ENCODE results near the gene NELFE. TPM values are rescaled to one million over a fixed set of nuclear protein-coding genes. Genes with fewer than 3 reads are reported as not detected.
"Not testable (repeated sequence)": the region's sequence is repeated elsewhere in the genome, so short reads cannot be mapped to it uniquely, and the experiment has no call there.

The NELFE gene
- total and polyA plus RNA-seq, 5 experiments from 2014 or later, result 41.7 to 68.6 (median 55.9) TPM

- Mint-ChIP-seq H3K4me1 (no peaks in the 10 kb centered on the region), H3K27ac (peak overlapping the region in 1 of 10 donors; percentile 30)
These were observed 30.7 kb downstream of the NELFE start for GRCh38 chr6:31927863-31928671.

GRCh38 chr6:31927242-31927862 is 31.4 kb downstream of the NELFE start, which contains the start of gene C2:
C2 (plus strand) TSS chr6:31927717; CDS start chr6:31927753, 36 bp downstream.
- DNase-seq (no peak), ATAC-seq (no peak)
- H3K36me3 Mint-ChIP-seq, result no peaks in the 10 kb centered on the region
- no peak within 1 kb of the TSS for H3K4me3 Mint-ChIP-seq
- H3K27me3 Mint-ChIP-seq, result peaks cover 0 to 5% (median 2%) of the 10 kb centered on the region in 5 donors
- no peaks in the 10 kb centered on the region for H3K9me3 Mint-ChIP-seq
- peak within 1 kb of the TSS in 1 of 10 donors; percentile 30 for H3K27ac Mint-ChIP-seq
- POLR2A ChIA-PET, result no interaction called here
- no peaks in the 10 kb centered on the region for H3K4me1 Mint-ChIP-seq

More at GRCh38 chr6:31927863-31928671, 30.7 kb downstream of the NELFE start:
- no peaks in the 10 kb centered on the region for H3K36me3 Mint-ChIP-seq
- no peak overlapping the region for H3K4me3 Mint-ChIP-seq
- POLR2A ChIA-PET, result interaction anchor here (1.1 kb wide), 1 partner anchor 25 kb away, joined by 3 read pairs; no protein-coding TSS in a partner anchor
- H3K9me3 Mint-ChIP-seq, result no peaks in the 10 kb centered on the region
- no peak for DNase-seq
- H3K27me3 Mint-ChIP-seq, result peaks cover 2 to 5% (median 2%) of the 10 kb centered on the region in 5 donors
- no peak for ATAC-seq

DNA sequence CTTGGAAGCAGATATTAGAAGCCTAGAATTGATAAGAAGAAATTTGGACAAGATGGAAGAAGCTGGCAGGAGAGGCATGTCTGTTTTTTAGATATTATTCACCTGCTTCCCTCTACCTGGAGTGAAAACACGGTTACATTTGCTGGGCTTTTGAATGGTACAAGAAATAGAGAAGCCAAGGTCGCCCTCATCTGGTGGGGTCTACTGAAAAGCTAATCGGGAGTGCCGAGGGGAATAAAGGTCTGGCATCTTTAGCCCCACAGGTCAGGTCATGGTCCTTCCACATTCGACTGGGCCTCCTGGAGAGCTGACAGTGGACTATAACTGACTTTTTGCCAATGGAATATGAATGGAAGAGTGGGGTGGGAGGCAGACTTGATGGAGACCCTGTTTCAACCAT is 35.8 kb downstream of the NELFE start:
- DNase-seq (peak in 4 of 10 donors; percentile 10 to 21 (median 16)), ATAC-seq (peak; percentile 32 to 53)
- no peaks in the 10 kb centered on the region for H3K4me1 Mint-ChIP-seq
- no peaks in the 10 kb centered on the region for H3K9me3 Mint-ChIP-seq
- peaks cover 0 to 8% (median 0%) of the 10 kb centered on the region in 5 donors for H3K27me3 Mint-ChIP-seq
- no peaks in the 10 kb centered on the region for H3K36me3 Mint-ChIP-seq
- POLR2A ChIA-PET, result no interaction called here
- no peak overlapping the region for H3K4me3 Mint-ChIP-seq
- no peak overlapping the region for H3K27ac Mint-ChIP-seq

DNA sequence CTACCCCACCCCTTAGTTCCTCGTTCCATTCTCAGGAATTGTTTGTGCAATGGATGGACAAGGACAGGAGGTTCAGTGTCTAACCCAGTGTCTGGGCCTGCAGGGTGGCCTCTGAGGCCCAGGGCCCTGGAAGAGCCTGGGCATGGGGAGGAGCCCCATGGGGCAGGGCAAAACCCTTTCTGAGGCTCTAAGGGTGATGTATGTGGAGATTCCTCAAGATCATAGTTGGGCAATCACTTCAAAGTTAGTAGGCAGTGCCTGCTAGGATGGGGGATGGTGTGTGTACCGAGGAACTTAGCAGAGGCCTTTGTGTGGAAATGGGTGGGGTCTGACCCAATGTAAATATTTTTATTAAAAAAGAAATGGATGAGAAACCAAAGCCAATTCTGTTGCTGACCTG is 38.0 kb downstream of the NELFE start:
- Mint-ChIP-seq H3K4me3 (no peak overlapping the region), H3K4me1 (peaks cover 0 to 2% (median 0%) of the 10 kb centered on the region in 4 donors), H3K9me3 (no peaks in the 10 kb centered on the region), H3K27me3 (peaks cover 0 to 6% (median 3%) of the 10 kb centered on the region in 5 donors), H3K27ac (no peak overlapping the region), H3K36me3 (no peaks in the 10 kb centered on the region)
- POLR2A ChIA-PET, result interaction anchor here (1.4 kb wide), 1 partner anchor 18 kb away, joined by 3 read pairs; the partner anchor contains the start of gene ZBTB12
- no peak for ATAC-seq
- DNase-seq, result no peak

GRCh38 chr6:31919624-31920303 is 39.0 kb downstream of the NELFE start:
- H3K27me3 Mint-ChIP-seq, result peaks cover 0 to 15% (median 5%) of the 10 kb centered on the region in 5 donors
- no peak for DNase-seq
- no peak for ATAC-seq
- H3K9me3 Mint-ChIP-seq, result no peaks in the 10 kb centered on the region
- POLR2A ChIA-PET, result interaction anchor here (0.6 kb wide), 1 partner anchor 1353 kb away, joined by 4 read pairs; no protein-coding TSS in a partner anchor
- H3K4me1 Mint-ChIP-seq, result peaks cover 0 to 3% (median 0%) of the 10 kb centered on the region in 4 donors
- H3K36me3 Mint-ChIP-seq, result no peaks in the 10 kb centered on the region
- no peak overlapping the region for H3K27ac Mint-ChIP-seq
- H3K4me3 Mint-ChIP-seq, result no peak overlapping the region

- POLR2A ChIA-PET, result interaction anchor here (1.1 kb wide), 1 partner anchor 29 kb away, joined by 5 read pairs; no protein-coding TSS in a partner anchor
- peaks cover 0 to 3% (median 0%) of the 10 kb centered on the region in 4 donors for H3K4me1 Mint-ChIP-seq
These were observed 40.6 kb downstream of the NELFE start for GRCh38 chr6:31918069-31918720.

DNA sequence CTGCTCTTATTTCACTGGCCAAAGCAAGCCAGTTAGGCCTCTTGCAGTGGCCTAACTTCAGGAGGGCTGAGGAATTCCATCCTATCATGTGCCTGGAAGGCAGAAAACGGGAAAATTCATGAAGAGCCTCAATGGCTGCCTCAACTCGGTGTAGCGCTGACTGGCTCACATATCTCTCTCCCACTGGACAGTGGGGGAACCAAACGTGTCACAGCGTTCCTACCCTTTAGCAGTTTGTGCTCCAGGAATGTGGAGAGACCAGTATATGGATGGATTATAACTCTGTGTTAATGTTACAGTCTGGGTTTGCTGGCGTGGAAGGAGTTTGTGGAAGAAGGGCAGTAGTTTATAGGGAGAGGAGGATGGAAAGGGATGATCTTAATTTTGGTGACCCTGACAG is 43.0 kb downstream of the NELFE start:
- H3K27ac Mint-ChIP-seq, result peak overlapping the region in 1 of 10 donors; percentile 24

More at GRCh38 chr6:31918069-31918720, 40.6 kb downstream of the NELFE start:
- Mint-ChIP-seq H3K9me3 (no peaks in the 10 kb centered on the region), H3K36me3 (no peaks in the 10 kb centered on the region), H3K27me3 (peaks cover 0 to 16% (median 8%) of the 10 kb centered on the region in 5 donors), H3K27ac (no peak overlapping the region), H3K4me3 (no peak overlapping the region)
- ATAC-seq, result no peak
- DNase-seq, result no peak

GRCh38 chr6:31915351-31915750 is 43.4 kb downstream of the NELFE start:
- ATAC-seq (no peak), DNase-seq (no peak)
- Mint-ChIP-seq H3K36me3 (no peaks in the 10 kb centered on the region), H3K9me3 (no peaks in the 10 kb centered on the region), H3K27me3 (peaks cover 0 to 16% (median 8%) of the 10 kb centered on the region in 5 donors), H3K4me3 (no peak overlapping the region), H3K4me1 (peaks cover 0 to 3% (median 0%) of the 10 kb centered on the region in 4 donors), H3K27ac (peak overlapping the region in 1 of 10 donors; percentile 24)
- POLR2A ChIA-PET, result no interaction called here

More for the DNA sequence above, 43.0 kb downstream of the NELFE start:
- H3K9me3 Mint-ChIP-seq, result no peaks in the 10 kb centered on the region
- H3K4me1 Mint-ChIP-seq, result peaks cover 0 to 3% (median 0%) of the 10 kb centered on the region in 4 donors
- H3K36me3 Mint-ChIP-seq, result no peaks in the 10 kb centered on the region
- DNase-seq (no peak), ATAC-seq (no peak)
- POLR2A ChIA-PET, result no interaction called here
- no peak overlapping the region for H3K4me3 Mint-ChIP-seq
- peaks cover 0 to 16% (median 8%) of the 10 kb centered on the region in 5 donors for H3K27me3 Mint-ChIP-seq

- ATAC-seq (no peak), DNase-seq (no peak)
- H3K4me3 Mint-ChIP-seq, result no peak overlapping the region
- H3K27me3 Mint-ChIP-seq, result peaks cover 0 to 16% (median 9%) of the 10 kb centered on the region in 5 donors
- H3K4me1 Mint-ChIP-seq, result peaks cover 0 to 3% (median 0%) of the 10 kb centered on the region in 4 donors
- POLR2A ChIA-PET, result no interaction called here
- no peaks in the 10 kb centered on the region for H3K36me3 Mint-ChIP-seq
- no peaks in the 10 kb centered on the region for H3K9me3 Mint-ChIP-seq
- no peak overlapping the region for H3K27ac Mint-ChIP-seq
These were observed 46.8 kb downstream of the NELFE start for GRCh38 chr6:31911826-31912585.

GRCh38 chr6:31909298-31909697 is 49.5 kb downstream of the NELFE start:
- DNase-seq, ATAC-seq, H3K9me3 Mint-ChIP-seq, H3K27me3 Mint-ChIP-seq, H3K4me3 Mint-ChIP-seq, H3K36me3 Mint-ChIP-seq, H3K4me1 Mint-ChIP-seq: not testable (repeated sequence)
- H3K27ac Mint-ChIP-seq, result peak overlapping the region in 1 of 10 donors; percentile 27
- POLR2A ChIA-PET, result interaction anchor here (0.6 to 2.0 kb wide), 5 partner anchors 11 to 1971 kb away, joined by 3 to 7 read pairs (median 3); partner anchors contain the start of gene EHMT2

GRCh38 chr6:31908791-31909190 is 50.0 kb downstream of the NELFE start:
- ATAC-seq (no peak), DNase-seq (no peak)
- POLR2A ChIA-PET, result interaction anchor here (1.1 to 2.0 kb wide), 2 partner anchors 10 to 11 kb away, joined by 4 to 7 read pairs; partner anchors contain the start of gene EHMT2
- Mint-ChIP-seq H3K36me3 (no peaks in the 10 kb centered on the region), H3K4me1 (peaks cover 0 to 3% (median 0%) of the 10 kb centered on the region in 4 donors), H3K27ac (no peak overlapping the region), H3K9me3 (no peaks in the 10 kb centered on the region), H3K27me3 (peaks cover 0 to 5% (median 0%) of the 10 kb centered on the region in 5 donors), H3K4me3 (no peak overlapping the region)
